MM.1S (cell line): Measurements from ENCODE around the gene RABGAP1L.

Experiments
- DNase-seq: peaks from one replicate; pipeline ENCODE4 v3.0.0-alpha.2; 2015
- H2AFZ ChIP-seq: fragments of 300-600 bp; sonication (generic); 2 replicates; pipeline ENCODE4 v1.6.0; 2016; ENCODE audit warnings: antibody characterized with exemption, low read length
- H3F3A ChIP-seq: fragments of 300-600 bp; sonication (generic); 2 replicates; pipeline ENCODE4 v1.6.1; 2016; ENCODE audit warnings: mild to moderate bottlenecking, antibody characterized with exemption, low read length, moderate library complexity, mixed read lengths; ENCODE audit not compliant: insufficient read depth
- H3K27ac ChIP-seq: fragments of 300-600 bp; sonication (generic); 2 replicates; pipeline ENCODE4 v1.5.1; 2016; ENCODE audit warnings: mild to moderate bottlenecking, low read length
- H3K27me3 ChIP-seq: fragments of 300-600 bp; sonication (generic); replicated peaks from 2 replicates; pipeline ENCODE4 v1.6.0; 2016; ENCODE audit warnings: low read length; ENCODE audit not compliant: insufficient read depth
- H3K36me3 ChIP-seq: fragments of 300-600 bp; sonication (generic); replicated peaks from 2 replicates; pipeline ENCODE4 v1.6.1; 2016; ENCODE audit warnings: mild to moderate bottlenecking, low read length, mixed read lengths; ENCODE audit not compliant: insufficient read depth
- H3K4me1 ChIP-seq: fragments of 300-600 bp; sonication (generic); 2 replicates; pipeline ENCODE4 v1.6.1; 2016; ENCODE audit warnings: low read length, mixed read lengths
- H3K4me2 ChIP-seq: fragments of 300-600 bp; sonication (generic); 2 replicates; pipeline ENCODE4 v1.6.0; 2016; ENCODE audit warnings: low read depth, low read length
- H3K4me3 ChIP-seq: fragments of 300-600 bp; sonication (generic); 2 replicates; pipeline ENCODE4 v1.5.1; 2016; ENCODE audit warnings: low read length, mixed read lengths
- H3K79me2 ChIP-seq: fragments of 300-600 bp; sonication (generic); 2 replicates; pipeline ENCODE4 v1.6.1; 2016; ENCODE audit warnings: mixed run types, low read length, mixed read lengths
- H3K9ac ChIP-seq: fragments of 300-600 bp; sonication (generic); 2 replicates; pipeline ENCODE4 v1.6.1; 2016; ENCODE audit warnings: low read length, mixed read lengths
- H3K9me2 ChIP-seq: fragments of 300-600 bp; sonication (generic); replicated peaks from 2 replicates; pipeline ENCODE4 v1.6.1; 2016; ENCODE audit warnings: mild to moderate bottlenecking, low read length, mixed read lengths; ENCODE audit not compliant: insufficient read depth
- H3K9me3 ChIP-seq: fragments of 300-600 bp; sonication (generic); replicated peaks from 2 replicates; pipeline ENCODE4 v1.6.1; 2016; ENCODE audit warnings: mild to moderate bottlenecking, low read length, mixed read lengths; ENCODE audit not compliant: insufficient read depth
- H4K20me1 ChIP-seq: fragments of 300-600 bp; sonication (generic); 2 replicates; pipeline ENCODE4 v1.6.1; 2016; ENCODE audit warnings: mild to moderate bottlenecking, low read length, moderate library complexity, mixed read lengths; ENCODE audit not compliant: insufficient read depth
- CTCF ChIP-seq: fragments of 300-600 bp; sonication (generic); IDR thresholded peaks from 2 replicates; pipeline ENCODE4 v1.5.1; 2016; ENCODE audit warnings: antibody characterized with exemption, low read length, mixed read lengths
- EZH2 ChIP-seq: fragments of 300-600 bp; sonication (generic); optimal IDR thresholded peaks from 2 replicates; pipeline ENCODE3; 2017; ENCODE audit warnings: low read depth, mild to moderate bottlenecking, antibody characterized with exemption, low read length, mixed read lengths
- EZH2phosphoT487 ChIP-seq: fragments of 300-600 bp; sonication (generic); IDR thresholded peaks from 2 replicates; pipeline ENCODE4 v1.6.1; 2018; ENCODE audit warnings: antibody characterized with exemption, low read length

The RABGAP1L gene

GRCh38 chr1:174964261-174964971, 805.1 kb downstream of the RABGAP1L start:
- DNase-seq = peak; percentile 34
- Histone ChIP-seq H2AFZ (no peak overlapping the region), H3K27ac (peak overlapping the region; percentile 51; the same call in 1 of the 2 replicates), H3K4me1 (peaks cover 62% of the 10 kb centered on the region), H3K79me2 (no peaks in the 10 kb centered on the region), H3K9ac (no peak overlapping the region), H3K36me3 (no peaks in the 10 kb centered on the region), H3F3A (peaks cover 56% of the 10 kb centered on the region), H3K4me3 (no peak overlapping the region), H3K27me3 (no peaks in the 10 kb centered on the region), H3K9me3 (no peaks in the 10 kb centered on the region), H3K4me2 (peak overlapping the region; percentile 33; the same call in 1 of the 2 replicates), H3K9me2 (no peaks in the 10 kb centered on the region), H4K20me1 (no peaks in the 10 kb centered on the region)
- TF ChIP-seq CTCF (no peak), EZH2phosphoT487 (no peak), EZH2 (no peak)

GRCh38 chr1:174964972-174965361, 805.6 kb downstream of the RABGAP1L start:
- H3K9ac ChIP-seq = 0 out of 2 replicates have a peak overlapping the region, but pooled peaks have one; percentile 1
- no peaks in the 10 kb centered on the region for H3K36me3 ChIP-seq
- TF ChIP-seq EZH2 = no peak
- peak; percentile 11; the same call in 1 of the 2 replicates for TF ChIP-seq CTCF
- peaks cover 68% of the 10 kb centered on the region for H3K4me1 ChIP-seq
- peak overlapping the region; percentile 19; the same call in 1 of the 2 replicates for H3K4me2 ChIP-seq
- peak; percentile 66 for DNase-seq
- no peaks in the 10 kb centered on the region for H4K20me1 ChIP-seq
- H3K27ac ChIP-seq = peak overlapping the region; percentile 51; the same call in 1 of the 2 replicates
- H3K9me3 ChIP-seq = no peaks in the 10 kb centered on the region
- H3K9me2 ChIP-seq = no peaks in the 10 kb centered on the region
- H3K27me3 ChIP-seq = no peaks in the 10 kb centered on the region
- no peaks in the 10 kb centered on the region for H3K79me2 ChIP-seq
- H2AFZ ChIP-seq = peak overlapping the region; percentile 4; the same call in 1 of the 2 replicates
- H3K4me3 ChIP-seq = no peak overlapping the region
- peaks cover 61% of the 10 kb centered on the region for H3F3A ChIP-seq

GRCh38 chr1:174965362-174966007, 806.2 kb downstream of the RABGAP1L start:
- no peak overlapping the region for H3K4me3 ChIP-seq
- peaks cover 67% of the 10 kb centered on the region for H3F3A ChIP-seq
- no peaks in the 10 kb centered on the region for H3K9me2 ChIP-seq
- no peaks in the 10 kb centered on the region for H3K27me3 ChIP-seq
- peak overlapping the region; percentile 4; the same call in 1 of the 2 replicates for H2AFZ ChIP-seq
- H3K4me1 ChIP-seq = peaks cover 73% of the 10 kb centered on the region
- peak overlapping the region; percentile 19 for H3K4me2 ChIP-seq
- no peaks in the 10 kb centered on the region for H4K20me1 ChIP-seq
- H3K27ac ChIP-seq = peak overlapping the region; percentile 51; the same call in 1 of the 2 replicates
- no peaks in the 10 kb centered on the region for H3K36me3 ChIP-seq
- no peak for TF ChIP-seq EZH2phosphoT487
- TF ChIP-seq EZH2 = no peak
- TF ChIP-seq CTCF = no peak
- peak; percentile 19 for DNase-seq
- H3K79me2 ChIP-seq = no peaks in the 10 kb centered on the region
- no peaks in the 10 kb centered on the region for H3K9me3 ChIP-seq
- 0 out of 2 replicates have a peak overlapping the region, but pooled peaks have one; percentile 1 for H3K9ac ChIP-seq
